ENCODE data around the gene ZNF385B. TPM values are rescaled to one million over a fixed set of nuclear protein-coding genes. Genes with fewer than 3 reads are reported as not detected.

ZNF385B gene
- total and polyA plus RNA-seq, 10 of the 15 experiments (the other 5 are each of a cell fraction or from before 2014, with no cell fraction given) = not detected

GRCh38 chr2:179571721-179572120, 289.7 kb downstream of the ZNF385B start:
- BruUV-seq (replicated peaks) = no TSS peak
- in situ Hi-C loops (cut with MboI) = no loop called here
- H3K79me2 ChIP-seq (ENCODE audit: control insufficient read depth, insufficient read depth, low read length) = no peaks in the 10 kb centered on the region
- ChIA-PET RAD21 (ENCODE audit: unreplicated experiment) (no interaction called here), POLR2A (no interaction called here), CTCF (no interaction called here), SMC1A (ENCODE audit: uncharacterized antibody, unreplicated experiment) (no interaction called here)
- no peak overlapping the region for H3K4me3 ChIP-seq
- TF ChIP-seq IRF3 (IDR thresholded peaks at IDR 0.05) (no peak), POLR2A (IDR thresholded peaks at IDR 0.05; ENCODE audit: low read depth, low read length) (no peak), PML (IDR thresholded peaks at IDR 0.05; ENCODE audit: low read length) (no peak), MAX (IDR thresholded peaks at IDR 0.05; ENCODE audit: low read depth, low read length) (no peak), SREBF2 (IDR thresholded peaks at IDR 0.05; ENCODE audit: low read length) (no peak), RELB (IDR thresholded peaks at IDR 0.05; ENCODE audit: low read depth) (no peak), POU2F2 (IDR thresholded peaks at IDR 0.05; ENCODE audit: borderline replicate concordance, low read depth, low read length) (no peak), NFYA (IDR thresholded peaks at IDR 0.05; ENCODE audit: borderline replicate concordance, low read depth, low read length) (no peak)
- FAIRE-seq = no peak
- H3K4me2 ChIP-seq (ENCODE audit: control insufficient read depth, insufficient read depth) = no peak overlapping the region
- no peaks in the 10 kb centered on the region for H3K4me1 ChIP-seq (ENCODE audit: control insufficient read depth, insufficient read depth, low read length)
- H3K9ac ChIP-seq (ENCODE audit: control insufficient read depth, insufficient read depth, low read length) = no peak overlapping the region
- H3K9me3 ChIP-seq (replicated peaks; ENCODE audit: control insufficient read depth, insufficient read depth, low read length) = no peaks in the 10 kb centered on the region
- intact Hi-C loops (cut with micrococcal nuclease; ENCODE audit: unreplicated experiment) = no loop called here
- no peak overlapping the region for H2AFZ ChIP-seq (ENCODE audit: control insufficient read depth, low read depth, low read length)
- 0% methylated on average over 4 of the region's 4 CpGs for WGBS (ENCODE audit: insufficient coverage, insufficient replicate concordance, low lambda C conversion rate, missing lambda C conversion rate)
- H3K36me3 ChIP-seq (ENCODE audit: control insufficient read depth in 2 of 2, insufficient read depth in 2 of 2, low read length in 1 of 2) = no peaks in the 10 kb centered on the region
- DNase-seq (ENCODE audit: low read depth, low spot score) = no peak
- no peaks in the 10 kb centered on the region for H4K20me1 ChIP-seq (ENCODE audit: control insufficient read depth, insufficient read depth)
- no peak for ATAC-seq
- no peaks in the 10 kb centered on the region; a peak in 1 of 4 replicates for H3K27me3 ChIP-seq (replicated peaks in 1 of 2; ENCODE audit: control insufficient read depth in 2 of 2, insufficient read depth in 2 of 2, low read length in 1 of 2)
- H3K27ac ChIP-seq (ENCODE audit: control insufficient read depth, insufficient read depth) = no peak overlapping the region
